ENCODE results near the gene SHANK3.

The SHANK3 gene

GRCh38 chr22:50677493-50678217, 5.0 kb downstream of the SHANK3 start:
- H3K4me3 ChIP-seq (ENCODE audit: low read depth, low read length), result no peak overlapping the region
- TF ChIP-seq MAX (IDR thresholded peaks at IDR 0.05; ENCODE audit: low read depth, low read length), result no peak
- DNase-seq (ENCODE audit: low read depth), result no peak

GRCh38 chr22:50678218-50678650, 5.6 kb downstream of the SHANK3 start:
- H3K4me3 ChIP-seq (ENCODE audit: low read depth, low read length), result no peak overlapping the region
- no peak for TF ChIP-seq MYC (IDR thresholded peaks at IDR 0.05; ENCODE audit: low read depth, low read length)
- TF ChIP-seq CTCF (IDR thresholded peaks at IDR 0.05; ENCODE audit: low read depth, low read length), result no peak
- TF ChIP-seq POLR2A (IDR thresholded peaks at IDR 0.05; ENCODE audit: extremely low read depth, insufficient read length), result no peak
- no peak for TF ChIP-seq MAX (IDR thresholded peaks at IDR 0.05; ENCODE audit: low read depth, low read length)
- DNase-seq (ENCODE audit: low read depth), result no peak

- H3K4me3 ChIP-seq (ENCODE audit: low read depth, low read length), result no peak overlapping the region
- TF ChIP-seq MYC (IDR thresholded peaks at IDR 0.05; ENCODE audit: low read depth, low read length) (no peak), CTCF (IDR thresholded peaks at IDR 0.05; ENCODE audit: low read depth, low read length) (no peak), POLR2A (IDR thresholded peaks at IDR 0.05; ENCODE audit: extremely low read depth, insufficient read length) (no peak), MAX (IDR thresholded peaks at IDR 0.05; ENCODE audit: low read depth, low read length) (no peak)
- no peak for DNase-seq (ENCODE audit: low read depth)
These were observed 6.3 kb downstream of the SHANK3 start for GRCh38 chr22:50678651-50679521.

- no peak for DNase-seq (ENCODE audit: low read depth)
- H3K4me3 ChIP-seq (ENCODE audit: low read depth, low read length), result no peak overlapping the region
- no peak for TF ChIP-seq POLR2A (IDR thresholded peaks at IDR 0.05; ENCODE audit: extremely low read depth, insufficient read length)
- no peak for TF ChIP-seq MAX (IDR thresholded peaks at IDR 0.05; ENCODE audit: low read depth, low read length)
- no peak for TF ChIP-seq CTCF (IDR thresholded peaks at IDR 0.05; ENCODE audit: low read depth, low read length)
- TF ChIP-seq MYC (IDR thresholded peaks at IDR 0.05; ENCODE audit: low read depth, low read length), result no peak
These were observed 10.7 kb downstream of the SHANK3 start for GRCh38 chr22:50683086-50683993.

- TF ChIP-seq MYC (IDR thresholded peaks at IDR 0.05; ENCODE audit: low read depth, low read length) (no peak), CTCF (IDR thresholded peaks at IDR 0.05; ENCODE audit: low read depth, low read length) (no peak), POLR2A (IDR thresholded peaks at IDR 0.05; ENCODE audit: extremely low read depth, insufficient read length) (no peak)
- H3K4me3 ChIP-seq (ENCODE audit: low read depth, low read length), result no peak overlapping the region
- no peak for DNase-seq (ENCODE audit: low read depth)
These were observed 11.4 kb downstream of the SHANK3 start for GRCh38 chr22:50683994-50684371.

All from NB4 (cell line).